Fibroblast of pulmonary artery (primary cell): ENCODE measurements around the gene ZNF860.

Experiments used
- DNase-seq: peaks from one replicate; pipeline ENCODE4 v3.0.0-alpha.2; 2010; ENCODE audit warnings: low read depth
- H3K4me3 ChIP-seq: replicated peaks from 2 replicates; pipeline ENCODE4 v1.5.1; 2011; ENCODE audit warnings: low read depth, mild to moderate bottlenecking, control low read depth, low read length, moderate library complexity
- TF ChIP-seq, protein P1 (sequence below): IDR thresholded peaks from 2 replicates; pipeline ENCODE4 v1.5.1; 2011; ENCODE audit warnings: mild to moderate bottlenecking, control low read depth, low read length, inconsistent platforms; ENCODE audit errors: missing control alignments

Gene ZNF860

DNA sequence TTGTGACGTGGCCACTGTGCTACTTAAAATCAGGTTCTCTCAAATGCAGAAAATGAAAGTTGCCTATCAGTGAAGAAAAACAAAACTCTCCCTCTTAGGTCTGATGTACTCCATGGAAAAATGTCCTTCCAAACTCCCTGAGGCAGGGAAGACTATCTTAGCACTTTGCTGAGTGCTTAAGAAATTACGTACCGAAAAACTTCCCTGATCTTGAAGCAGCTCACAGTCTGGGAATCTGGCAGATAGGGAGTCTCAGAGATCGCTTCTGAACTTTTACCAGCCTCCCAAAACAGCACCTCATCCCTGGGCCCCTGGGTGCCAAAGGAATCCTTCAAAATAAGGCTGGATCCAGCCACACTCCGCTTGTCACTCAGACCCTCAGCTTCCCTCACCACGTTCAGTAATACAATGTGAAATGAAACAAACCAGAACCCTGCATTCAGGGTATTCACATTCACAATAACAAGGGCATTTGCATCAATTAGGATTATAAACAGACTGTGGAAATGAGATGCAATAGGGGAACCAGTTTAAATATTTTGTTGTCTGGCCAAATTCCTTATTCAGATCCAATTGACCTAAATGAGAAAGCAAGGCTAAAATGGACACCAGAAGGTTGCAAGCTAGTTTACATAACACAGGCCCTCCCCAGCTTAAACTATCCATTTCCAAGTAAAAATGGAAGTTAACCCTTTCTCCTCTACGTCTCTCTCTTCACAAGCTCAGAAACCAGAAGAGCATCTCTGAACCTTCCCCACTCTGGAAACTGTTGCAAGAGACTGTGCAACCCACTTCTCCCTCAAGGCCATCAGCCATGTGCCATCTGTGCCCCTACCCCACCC, 21.4 kb upstream of the ZNF860 start:
- TF ChIP-seq, protein P1, sequence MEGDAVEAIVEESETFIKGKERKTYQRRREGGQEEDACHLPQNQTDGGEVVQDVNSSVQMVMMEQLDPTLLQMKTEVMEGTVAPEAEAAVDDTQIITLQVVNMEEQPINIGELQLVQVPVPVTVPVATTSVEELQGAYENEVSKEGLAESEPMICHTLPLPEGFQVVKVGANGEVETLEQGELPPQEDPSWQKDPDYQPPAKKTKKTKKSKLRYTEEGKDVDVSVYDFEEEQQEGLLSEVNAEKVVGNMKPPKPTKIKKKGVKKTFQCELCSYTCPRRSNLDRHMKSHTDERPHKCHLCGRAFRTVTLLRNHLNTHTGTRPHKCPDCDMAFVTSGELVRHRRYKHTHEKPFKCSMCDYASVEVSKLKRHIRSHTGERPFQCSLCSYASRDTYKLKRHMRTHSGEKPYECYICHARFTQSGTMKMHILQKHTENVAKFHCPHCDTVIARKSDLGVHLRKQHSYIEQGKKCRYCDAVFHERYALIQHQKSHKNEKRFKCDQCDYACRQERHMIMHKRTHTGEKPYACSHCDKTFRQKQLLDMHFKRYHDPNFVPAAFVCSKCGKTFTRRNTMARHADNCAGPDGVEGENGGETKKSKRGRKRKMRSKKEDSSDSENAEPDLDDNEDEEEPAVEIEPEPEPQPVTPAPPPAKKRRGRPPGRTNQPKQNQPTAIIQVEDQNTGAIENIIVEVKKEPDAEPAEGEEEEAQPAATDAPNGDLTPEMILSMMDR: no peak
- H3K4me3 ChIP-seq: peak overlapping the region; percentile 41
- DNase-seq: peak; percentile 39

GRCh38 chr3:31960793-31961431, 20.6 kb upstream of the ZNF860 start:
- TF ChIP-seq, protein P1: no peak
- peak; percentile 50 for DNase-seq
- H3K4me3 ChIP-seq: no peak overlapping the region

GRCh38 chr3:31962801-31963205, 18.7 kb upstream of the ZNF860 start:
- peak; percentile 49 for DNase-seq
- no peak overlapping the region for H3K4me3 ChIP-seq
- TF ChIP-seq, protein P1: no peak

GRCh38 chr3:31966978-31967591, 14.5 kb upstream of the ZNF860 start:
- DNase-seq: no peak
- TF ChIP-seq, protein P1: no peak
- H3K4me3 ChIP-seq: no peak overlapping the region

DNA sequence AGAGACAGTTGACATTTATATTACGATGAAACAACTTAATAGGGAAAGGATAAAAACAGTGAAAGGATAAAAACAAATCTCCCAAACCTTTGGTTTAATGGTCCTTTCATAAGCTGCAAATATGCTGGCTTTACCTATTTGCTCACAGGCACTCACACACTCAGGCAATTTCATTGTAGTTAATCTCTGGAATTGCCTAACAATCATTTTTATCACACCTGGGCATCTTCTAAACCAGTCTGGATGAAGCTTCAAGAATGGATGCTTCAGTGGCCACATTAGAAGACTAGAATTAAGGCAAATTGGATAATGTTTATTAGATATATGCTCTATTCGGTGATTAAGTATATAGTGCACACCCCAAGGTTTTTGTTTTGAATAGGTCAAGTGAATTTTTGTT, 14.0 kb upstream of the ZNF860 start:
- TF ChIP-seq, protein P1: no peak
- no peak for DNase-seq
- no peak overlapping the region for H3K4me3 ChIP-seq

GRCh38 chr3:31968369-31968926, 13.1 kb upstream of the ZNF860 start:
- no peak overlapping the region for H3K4me3 ChIP-seq
- TF ChIP-seq, protein P1: no peak
- peak; percentile 80 for DNase-seq
